ENCODE data around the gene SEMA4B. TPM values are rescaled to one million over a fixed set of nuclear protein-coding genes. Genes with fewer than 3 reads are reported as not detected.
A peak's percentile ranks its signal among the peaks of the same experiment; 100 is the strongest.
"Not testable (repeated sequence)": the region's sequence is repeated elsewhere in the genome, so short reads cannot be mapped to it uniquely, and the experiment has no call there.

Gene SEMA4B
- total and polyA plus RNA-seq, 2 experiments from 2014 or later, result 39.3 to 43.1 TPM

- Histone ChIP-seq H3K9me3 (ENCODE audit: low read depth) (no peaks in the 10 kb centered on the region), H3K4me3 (no peak overlapping the region), H3K27me3 (no peaks in the 10 kb centered on the region), H3K27ac (peak overlapping the region; percentile 10), H3K4me1 (ENCODE audit: low read depth) (peaks cover 20% of the 10 kb centered on the region), H3K36me3 (peaks cover 12% of the 10 kb centered on the region)
- TF ChIP-seq, protein P1, sequence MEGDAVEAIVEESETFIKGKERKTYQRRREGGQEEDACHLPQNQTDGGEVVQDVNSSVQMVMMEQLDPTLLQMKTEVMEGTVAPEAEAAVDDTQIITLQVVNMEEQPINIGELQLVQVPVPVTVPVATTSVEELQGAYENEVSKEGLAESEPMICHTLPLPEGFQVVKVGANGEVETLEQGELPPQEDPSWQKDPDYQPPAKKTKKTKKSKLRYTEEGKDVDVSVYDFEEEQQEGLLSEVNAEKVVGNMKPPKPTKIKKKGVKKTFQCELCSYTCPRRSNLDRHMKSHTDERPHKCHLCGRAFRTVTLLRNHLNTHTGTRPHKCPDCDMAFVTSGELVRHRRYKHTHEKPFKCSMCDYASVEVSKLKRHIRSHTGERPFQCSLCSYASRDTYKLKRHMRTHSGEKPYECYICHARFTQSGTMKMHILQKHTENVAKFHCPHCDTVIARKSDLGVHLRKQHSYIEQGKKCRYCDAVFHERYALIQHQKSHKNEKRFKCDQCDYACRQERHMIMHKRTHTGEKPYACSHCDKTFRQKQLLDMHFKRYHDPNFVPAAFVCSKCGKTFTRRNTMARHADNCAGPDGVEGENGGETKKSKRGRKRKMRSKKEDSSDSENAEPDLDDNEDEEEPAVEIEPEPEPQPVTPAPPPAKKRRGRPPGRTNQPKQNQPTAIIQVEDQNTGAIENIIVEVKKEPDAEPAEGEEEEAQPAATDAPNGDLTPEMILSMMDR (IDR thresholded peaks at IDR 0.05; ENCODE audit: low read depth, low read length), result no peak
- peak in 1 of 2 donors; percentile 21 for DNase-seq (ENCODE audit: low read depth in 1 of 2, low spot score in 1 of 2)
These were observed 70.5 kb downstream of the SEMA4B start for GRCh38 chr15:90271459-90272166.

- H3K27ac ChIP-seq; H3K9me3 ChIP-seq (ENCODE audit: low read depth); DNase-seq (ENCODE audit: low read depth in 1 of 2, low spot score in 1 of 2): not testable (repeated sequence)
These were observed 77.3 kb downstream of the SEMA4B start for GRCh38 chr15:90278467-90278866.

More at GRCh38 chr15:90278467-90278866, 77.3 kb downstream of the SEMA4B start:
- not testable (repeated sequence) for H3K4me3 ChIP-seq, H3K36me3 ChIP-seq, H3K27me3 ChIP-seq
- H3K4me1 ChIP-seq (ENCODE audit: low read depth), result peaks cover 16% of the 10 kb centered on the region

Other genes starting within 250 kb of the SEMA4B start
- gene ZNF710, start 200.0 kb upstream of the SEMA4B start, total RNA-seq, result 20.2 and 22.2 TPM in 2 replicates
- 7.8 and 12.0 TPM in 2 replicates for gene ZNF710, start 200.0 kb upstream of the SEMA4B start, polyA plus RNA-seq
- 392 and 406 TPM in 2 replicates for gene IDH2, start 98.9 kb upstream of the SEMA4B start, total RNA-seq
- gene IDH2, start 98.9 kb upstream of the SEMA4B start, polyA plus RNA-seq, result 673 and 712 TPM in 2 replicates
- 18.1 and 30.8 TPM in 2 replicates for gene CIB1, start 32.6 kb downstream of the SEMA4B start, total RNA-seq
- gene CIB1, start 32.6 kb downstream of the SEMA4B start, polyA plus RNA-seq, result 71.9 and 91.6 TPM in 2 replicates
- 9.1 and 16.2 TPM in 2 replicates for gene GDPGP1, start 32.9 kb downstream of the SEMA4B start, total RNA-seq
- 1.3 and 1.9 TPM in 2 replicates for gene GDPGP1, start 32.9 kb downstream of the SEMA4B start, polyA plus RNA-seq
- gene TTLL13, start 48.2 kb downstream of the SEMA4B start, total RNA-seq, result 0.21 TPM in 2 replicates
- gene TTLL13, start 48.2 kb downstream of the SEMA4B start, polyA plus RNA-seq, result 0.39 TPM in 1 of 2 replicates, not detected in the other
- gene NGRN, start 64.3 kb downstream of the SEMA4B start, total RNA-seq, result 157 and 225 TPM in 2 replicates
- gene NGRN, start 64.3 kb downstream of the SEMA4B start, polyA plus RNA-seq, result 158 and 167 TPM in 2 replicates
- 1.7 and 14.6 TPM in 2 replicates for gene ZNF774, start 151.0 kb downstream of the SEMA4B start, total RNA-seq
- 2.1 TPM in 2 replicates for gene ZNF774, start 151.0 kb downstream of the SEMA4B start, polyA plus RNA-seq
- 14.2 and 14.6 TPM in 2 replicates for gene IQGAP1, start 186.9 kb downstream of the SEMA4B start, total RNA-seq
- 9.1 and 10.5 TPM in 2 replicates for gene IQGAP1, start 186.9 kb downstream of the SEMA4B start, polyA plus RNA-seq

Measured in cardiac muscle cell (in vitro differentiated cells and primary cell).